ENCODE results near the gene DNAJC15. TPM values are rescaled to one million over a fixed set of nuclear protein-coding genes. Genes with fewer than 3 reads are reported as not detected.

DNAJC15 gene
- total RNA-seq, 1 donor from 2014 or later, result 4.7 TPM

DNA sequence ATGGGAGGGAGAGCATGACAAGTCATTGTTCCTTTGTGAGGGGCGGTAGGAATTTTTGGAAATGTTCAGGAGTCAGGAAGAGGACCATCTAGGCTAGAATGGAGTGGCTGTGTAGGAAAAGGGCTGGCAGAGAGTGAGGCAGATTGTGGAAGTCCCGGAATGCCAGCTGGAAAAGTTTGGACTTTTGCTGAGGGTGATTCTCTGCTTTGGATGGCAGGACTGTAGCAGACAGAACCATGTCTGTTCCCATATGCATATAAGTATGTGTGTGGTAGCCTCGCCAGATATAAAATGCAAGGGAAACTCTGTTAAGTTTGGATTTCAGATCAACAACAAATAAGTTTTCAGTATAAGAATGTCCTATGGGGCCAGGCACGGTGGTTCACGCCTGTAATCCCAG lies 112.1 kb downstream of the DNAJC15 start:
- Histone ChIP-seq H3K9me3 (no peaks in the 10 kb centered on the region), H3K4me1 (no peaks in the 10 kb centered on the region), H3K36me3 (no peaks in the 10 kb centered on the region), H3K27me3 (no peaks in the 10 kb centered on the region), H3K27ac (no peak overlapping the region), H3K4me3 (no peak overlapping the region)
- no peak for DNase-seq (ENCODE audit: extremely low spot score in 2 of 2)
- TF ChIP-seq POLR2AphosphoS5 (IDR thresholded peaks at IDR 0.05; ENCODE audit: insufficient read depth in 1 of 2, low read depth in 1 of 2) (no peak), POLR2A (IDR thresholded peaks at IDR 0.05) (no peak)
- TF ChIP-seq, protein P1, sequence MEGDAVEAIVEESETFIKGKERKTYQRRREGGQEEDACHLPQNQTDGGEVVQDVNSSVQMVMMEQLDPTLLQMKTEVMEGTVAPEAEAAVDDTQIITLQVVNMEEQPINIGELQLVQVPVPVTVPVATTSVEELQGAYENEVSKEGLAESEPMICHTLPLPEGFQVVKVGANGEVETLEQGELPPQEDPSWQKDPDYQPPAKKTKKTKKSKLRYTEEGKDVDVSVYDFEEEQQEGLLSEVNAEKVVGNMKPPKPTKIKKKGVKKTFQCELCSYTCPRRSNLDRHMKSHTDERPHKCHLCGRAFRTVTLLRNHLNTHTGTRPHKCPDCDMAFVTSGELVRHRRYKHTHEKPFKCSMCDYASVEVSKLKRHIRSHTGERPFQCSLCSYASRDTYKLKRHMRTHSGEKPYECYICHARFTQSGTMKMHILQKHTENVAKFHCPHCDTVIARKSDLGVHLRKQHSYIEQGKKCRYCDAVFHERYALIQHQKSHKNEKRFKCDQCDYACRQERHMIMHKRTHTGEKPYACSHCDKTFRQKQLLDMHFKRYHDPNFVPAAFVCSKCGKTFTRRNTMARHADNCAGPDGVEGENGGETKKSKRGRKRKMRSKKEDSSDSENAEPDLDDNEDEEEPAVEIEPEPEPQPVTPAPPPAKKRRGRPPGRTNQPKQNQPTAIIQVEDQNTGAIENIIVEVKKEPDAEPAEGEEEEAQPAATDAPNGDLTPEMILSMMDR (IDR thresholded peaks at IDR 0.05), result no peak
- intact Hi-C loops (cut with DNase I), result no loop called here

DNA sequence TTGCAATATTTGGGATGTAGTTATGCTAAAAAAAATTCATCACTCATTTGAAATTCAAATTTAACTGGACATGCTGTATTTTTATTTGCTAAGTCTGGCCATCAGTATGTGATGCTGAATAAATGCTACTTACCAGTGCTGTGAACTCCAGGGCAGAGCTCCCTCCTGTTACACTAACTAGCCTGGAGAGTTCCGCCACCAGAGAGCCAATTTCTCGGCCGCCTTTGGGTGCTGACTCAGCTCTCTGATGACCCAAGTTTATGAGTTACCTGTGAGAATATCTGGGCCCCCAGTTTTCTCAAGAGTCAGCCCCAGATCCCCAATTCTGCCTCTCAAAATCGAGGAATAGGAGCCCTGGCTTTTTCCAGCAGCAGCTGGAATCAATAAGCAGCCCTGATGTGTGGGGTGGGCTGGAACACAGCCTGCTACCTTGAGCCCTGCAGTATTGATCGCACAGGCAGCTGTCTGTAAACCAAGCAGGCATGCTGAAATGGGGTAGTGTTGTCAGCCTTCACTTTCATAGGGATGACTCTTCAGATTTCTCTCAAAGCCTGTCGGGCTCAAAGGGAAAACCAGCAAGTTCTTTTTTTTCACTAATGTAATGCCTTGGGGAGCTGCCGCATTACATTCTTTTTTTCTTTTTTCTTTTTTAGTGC lies 113.7 kb downstream of the DNAJC15 start:
- no peak overlapping the region for H3K4me3 ChIP-seq
- H3K9me3 ChIP-seq, result no peaks in the 10 kb centered on the region
- H3K27me3 ChIP-seq, result no peaks in the 10 kb centered on the region
- intact Hi-C loops (cut with DNase I), result no loop called here
- H3K4me1 ChIP-seq, result no peaks in the 10 kb centered on the region
- TF ChIP-seq POLR2AphosphoS5 (IDR thresholded peaks at IDR 0.05; ENCODE audit: insufficient read depth in 1 of 2, low read depth in 1 of 2) (no peak), POLR2A (IDR thresholded peaks at IDR 0.05) (no peak)
- TF ChIP-seq, protein P1 (IDR thresholded peaks at IDR 0.05), result no peak
- H3K27ac ChIP-seq, result no peak overlapping the region
- no peaks in the 10 kb centered on the region for H3K36me3 ChIP-seq
- DNase-seq (ENCODE audit: extremely low spot score in 2 of 2), result no peak

DNA sequence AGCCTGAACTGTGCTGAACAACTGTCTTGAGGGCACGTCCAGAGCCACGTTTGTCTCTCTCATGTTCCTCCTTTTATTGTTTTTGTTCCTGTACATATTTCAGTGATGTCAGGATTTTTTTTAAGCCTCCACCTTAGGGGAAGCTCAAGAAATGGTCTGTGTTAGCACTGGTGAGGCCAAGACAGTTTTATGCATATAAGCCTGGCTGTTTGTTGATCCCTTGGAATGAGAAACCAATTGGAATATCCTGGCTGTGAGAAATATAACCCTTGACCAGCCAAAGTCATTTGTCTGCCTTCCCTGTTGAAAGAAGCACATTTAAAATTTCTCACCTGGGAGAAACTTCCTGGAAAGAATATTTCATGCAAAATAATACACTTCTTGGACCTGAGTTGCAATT lies 115.8 kb downstream of the DNAJC15 start:
- DNase-seq (ENCODE audit: extremely low spot score in 2 of 2), result no peak
- H3K27me3 ChIP-seq, result no peaks in the 10 kb centered on the region
- intact Hi-C loops (cut with DNase I), result no loop called here
- no peak for TF ChIP-seq POLR2AphosphoS5 (IDR thresholded peaks at IDR 0.05; ENCODE audit: insufficient read depth in 1 of 2, low read depth in 1 of 2)
- TF ChIP-seq, protein P1 (IDR thresholded peaks at IDR 0.05), result no peak
- H3K4me3 ChIP-seq, result no peak overlapping the region
- H3K36me3 ChIP-seq, result no peaks in the 10 kb centered on the region
- no peaks in the 10 kb centered on the region for H3K9me3 ChIP-seq
- H3K27ac ChIP-seq, result no peak overlapping the region
- H3K4me1 ChIP-seq, result no peaks in the 10 kb centered on the region

DNA sequence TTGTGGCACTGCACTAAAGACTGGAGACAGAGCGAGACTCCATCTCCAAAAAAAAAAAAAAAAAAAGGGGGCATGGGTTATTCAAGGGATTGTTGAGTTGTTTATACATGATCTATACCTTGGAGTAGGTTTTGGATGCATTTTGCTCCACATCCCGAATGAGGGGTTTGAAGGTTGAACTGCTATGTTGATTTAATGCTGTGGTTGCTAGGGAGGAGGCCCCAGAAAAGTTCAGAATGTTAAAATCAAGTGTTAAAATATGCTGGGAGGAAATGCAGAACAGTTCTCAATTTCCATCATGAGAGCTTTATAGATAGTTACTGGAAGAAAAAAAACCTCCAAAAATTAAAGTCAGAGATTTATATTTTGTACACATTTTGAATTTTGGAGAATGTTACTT lies 116.5 kb downstream of the DNAJC15 start:
- Histone ChIP-seq H3K9me3 (no peaks in the 10 kb centered on the region), H3K36me3 (no peaks in the 10 kb centered on the region), H3K27ac (no peak overlapping the region), H3K4me3 (no peak overlapping the region), H3K27me3 (no peaks in the 10 kb centered on the region), H3K4me1 (no peaks in the 10 kb centered on the region)
- DNase-seq (ENCODE audit: extremely low spot score in 2 of 2), result no peak
- TF ChIP-seq POLR2AphosphoS5 (IDR thresholded peaks at IDR 0.05; ENCODE audit: insufficient read depth in 1 of 2, low read depth in 1 of 2), result no peak
- TF ChIP-seq, protein P1 (IDR thresholded peaks at IDR 0.05), result no peak
- no peak for TF ChIP-seq POLR2A (IDR thresholded peaks at IDR 0.05)
- intact Hi-C loops (cut with DNase I), result no loop called here

DNA sequence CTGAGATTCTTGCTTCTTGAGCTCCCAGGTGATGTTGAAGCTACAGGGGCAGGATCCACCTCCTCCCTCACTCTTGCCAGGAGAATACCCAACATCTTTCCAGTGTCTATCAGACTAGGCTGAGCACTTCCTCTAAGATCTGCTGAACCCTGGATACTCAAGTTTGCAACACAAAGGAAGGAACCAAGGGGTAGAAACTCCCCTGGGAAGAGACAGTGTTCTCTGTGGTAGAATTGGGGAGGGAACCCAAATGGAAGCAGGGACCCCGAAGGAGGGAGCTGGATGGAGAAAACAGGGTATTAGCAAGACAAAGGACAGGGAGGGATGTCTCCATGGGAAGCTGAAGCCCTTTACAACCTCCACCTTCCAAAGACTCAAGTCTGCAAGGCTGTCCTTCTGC lies 117.6 kb downstream of the DNAJC15 start:
- intact Hi-C loops (cut with DNase I), result no loop called here

More for the DNA sequence above, 117.6 kb downstream of the DNAJC15 start:
- no peaks in the 10 kb centered on the region for H3K36me3 ChIP-seq
- TF ChIP-seq, protein P1 (IDR thresholded peaks at IDR 0.05), result no peak
- H3K4me1 ChIP-seq, result no peaks in the 10 kb centered on the region
- no peak overlapping the region for H3K27ac ChIP-seq
- H3K4me3 ChIP-seq, result no peak overlapping the region
- no peaks in the 10 kb centered on the region for H3K9me3 ChIP-seq
- no peak for DNase-seq (ENCODE audit: extremely low spot score in 2 of 2)
- H3K27me3 ChIP-seq, result no peaks in the 10 kb centered on the region
